ENCODE data around the gene PNPO. TPM values are rescaled to one million over a fixed set of nuclear protein-coding genes. Genes with fewer than 3 reads are reported as not detected.

PNPO gene
- total RNA-seq, 1 donor from 2014 or later = 23.7 TPM

DNA sequence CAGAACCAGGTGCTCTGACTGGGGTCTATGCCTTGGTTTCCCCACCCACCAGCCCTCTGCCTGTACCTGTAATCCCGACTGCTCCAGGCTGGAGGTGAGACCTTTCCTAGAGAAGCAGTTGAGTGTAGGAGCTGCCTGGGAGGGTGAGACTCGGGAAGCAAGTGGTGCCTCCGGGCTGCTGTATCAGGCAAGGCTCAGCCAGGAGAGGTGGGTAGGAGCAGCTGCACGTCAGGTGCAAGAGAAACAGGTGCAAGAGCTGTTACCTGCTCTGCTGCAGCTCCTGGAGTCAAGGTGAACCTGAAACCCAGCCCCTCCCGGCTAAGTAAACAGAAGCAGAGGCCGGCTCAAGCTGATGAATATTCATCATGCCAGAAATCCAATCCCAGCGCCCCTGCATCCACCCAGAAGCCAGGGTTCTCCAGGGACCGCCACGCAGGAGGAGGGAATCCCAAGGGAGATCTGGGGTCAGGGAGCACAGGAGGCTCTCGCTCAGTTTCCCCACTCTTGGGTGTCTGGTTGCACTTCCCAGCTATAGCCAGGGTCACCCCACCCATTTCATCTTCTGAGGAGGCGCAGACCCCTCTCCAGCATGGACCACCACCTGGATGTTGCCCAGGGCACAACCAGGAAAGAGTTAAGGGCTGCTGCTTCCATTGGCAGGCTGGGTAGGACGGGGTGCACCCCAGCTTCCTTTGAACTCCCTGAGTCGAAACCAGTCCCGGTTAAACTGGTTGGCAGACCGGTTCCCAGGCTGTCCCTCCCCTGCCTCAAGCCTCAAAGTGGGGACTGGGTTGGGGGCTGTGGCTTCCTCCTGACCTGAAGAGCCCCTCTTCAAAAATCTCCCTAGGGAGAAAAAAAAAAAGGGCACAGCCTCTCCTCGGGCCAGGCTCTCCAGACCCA is 16.5 kb downstream of the PNPO start, which contains the start of gene PRR15L:
PRR15L (minus strand) TSS at position 293 of the 900 bp plus-strand sequence. CDS start 4,649 bp downstream, outside the sequence.
- peak; percentile 68 for FAIRE-seq
- no peaks in the 10 kb centered on the region for H3K36me3 ChIP-seq (ENCODE audit: control insufficient read depth, insufficient read depth, low read length)
- no peaks in the 10 kb centered on the region for H3K27me3 ChIP-seq (ENCODE audit: control insufficient read depth, insufficient read depth, low read length)
- H3K4me3 ChIP-seq (ENCODE audit: low read depth, low read length) = peak within 1 kb of the TSS; percentile 20
- DNase-seq (ENCODE audit: low read depth) = peak; percentile 38
- TF ChIP-seq, protein P1, sequence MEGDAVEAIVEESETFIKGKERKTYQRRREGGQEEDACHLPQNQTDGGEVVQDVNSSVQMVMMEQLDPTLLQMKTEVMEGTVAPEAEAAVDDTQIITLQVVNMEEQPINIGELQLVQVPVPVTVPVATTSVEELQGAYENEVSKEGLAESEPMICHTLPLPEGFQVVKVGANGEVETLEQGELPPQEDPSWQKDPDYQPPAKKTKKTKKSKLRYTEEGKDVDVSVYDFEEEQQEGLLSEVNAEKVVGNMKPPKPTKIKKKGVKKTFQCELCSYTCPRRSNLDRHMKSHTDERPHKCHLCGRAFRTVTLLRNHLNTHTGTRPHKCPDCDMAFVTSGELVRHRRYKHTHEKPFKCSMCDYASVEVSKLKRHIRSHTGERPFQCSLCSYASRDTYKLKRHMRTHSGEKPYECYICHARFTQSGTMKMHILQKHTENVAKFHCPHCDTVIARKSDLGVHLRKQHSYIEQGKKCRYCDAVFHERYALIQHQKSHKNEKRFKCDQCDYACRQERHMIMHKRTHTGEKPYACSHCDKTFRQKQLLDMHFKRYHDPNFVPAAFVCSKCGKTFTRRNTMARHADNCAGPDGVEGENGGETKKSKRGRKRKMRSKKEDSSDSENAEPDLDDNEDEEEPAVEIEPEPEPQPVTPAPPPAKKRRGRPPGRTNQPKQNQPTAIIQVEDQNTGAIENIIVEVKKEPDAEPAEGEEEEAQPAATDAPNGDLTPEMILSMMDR (IDR thresholded peaks at IDR 0.05; ENCODE audit: insufficient read depth, low read length, severe bottlenecking) = no peak

DNA sequence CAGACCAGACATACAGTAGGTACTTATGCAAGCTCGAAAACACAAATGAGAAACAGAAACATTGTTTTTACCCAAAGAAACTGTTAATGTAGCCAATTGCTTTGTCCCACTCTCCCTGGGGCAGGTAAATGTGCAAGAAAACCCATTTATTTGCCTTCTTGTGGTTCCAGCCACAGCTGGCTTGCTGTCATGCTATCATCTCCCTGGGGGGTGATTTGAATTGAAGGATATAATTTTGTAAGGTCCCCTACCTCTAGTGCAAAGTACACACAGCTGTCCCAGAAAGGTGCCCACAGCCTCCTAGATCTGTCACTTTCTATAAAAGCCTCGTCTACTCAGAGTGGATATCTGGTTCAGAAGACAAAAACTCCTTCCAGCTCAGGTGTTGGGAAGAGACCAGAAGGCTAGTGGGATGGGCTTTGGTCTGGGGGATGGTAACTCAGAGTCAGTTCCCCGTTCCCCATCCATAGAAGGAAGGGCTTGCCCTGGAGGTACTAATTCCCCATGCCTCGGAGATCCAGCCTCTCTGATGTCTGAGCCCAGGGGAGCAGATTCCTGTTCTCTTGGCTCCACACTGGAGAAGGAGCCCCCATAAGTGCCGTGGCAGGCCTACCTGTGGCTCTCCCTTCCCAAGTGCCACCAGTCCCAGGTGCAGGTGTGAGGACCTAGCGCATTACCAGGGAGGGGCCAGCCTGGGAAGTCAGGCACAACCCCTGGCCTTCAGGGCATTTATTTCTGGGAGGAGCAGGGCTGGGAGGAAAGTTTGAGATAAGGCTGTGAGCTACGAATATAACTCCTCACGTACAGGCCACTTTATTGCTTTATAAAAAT is 18.7 kb downstream of the PNPO start:
- FAIRE-seq (no peak), DNase-seq (ENCODE audit: low read depth) (no peak)
- TF ChIP-seq, protein P1 (IDR thresholded peaks at IDR 0.05; ENCODE audit: insufficient read depth, low read length, severe bottlenecking) = no peak
- Histone ChIP-seq H3K4me3 (ENCODE audit: low read depth, low read length) (no peak overlapping the region), H3K36me3 (ENCODE audit: control insufficient read depth, insufficient read depth, low read length) (no peaks in the 10 kb centered on the region), H3K27me3 (ENCODE audit: control insufficient read depth, insufficient read depth, low read length) (no peaks in the 10 kb centered on the region)

DNA sequence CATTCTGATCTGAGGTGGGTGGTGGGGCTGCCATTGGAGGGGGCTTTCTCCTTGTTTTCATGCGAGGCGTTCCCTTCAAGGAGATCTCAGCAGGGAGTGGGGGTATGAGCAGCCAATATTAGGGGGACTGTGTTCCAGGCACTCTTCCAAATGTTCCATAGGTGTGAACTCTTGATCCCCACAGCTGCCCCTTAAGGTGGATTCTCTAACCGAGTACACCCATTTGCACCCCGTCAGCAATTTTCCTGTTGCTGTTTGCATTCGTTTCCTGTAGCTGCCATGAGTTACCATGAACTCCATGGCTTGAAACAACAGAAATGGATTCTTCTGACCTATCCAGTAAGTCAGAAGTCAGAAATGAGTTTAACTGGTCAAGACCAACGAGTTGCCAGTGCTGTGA is 20.0 kb downstream of the PNPO start:
- FAIRE-seq (peak; percentile 55), DNase-seq (ENCODE audit: low read depth) (no peak)
- Histone ChIP-seq H3K36me3 (ENCODE audit: control insufficient read depth, insufficient read depth, low read length) (no peaks in the 10 kb centered on the region), H3K4me3 (ENCODE audit: low read depth, low read length) (no peak overlapping the region), H3K27me3 (ENCODE audit: control insufficient read depth, insufficient read depth, low read length) (no peaks in the 10 kb centered on the region)
- TF ChIP-seq, protein P1 (IDR thresholded peaks at IDR 0.05; ENCODE audit: insufficient read depth, low read length, severe bottlenecking) = no peak

DNA sequence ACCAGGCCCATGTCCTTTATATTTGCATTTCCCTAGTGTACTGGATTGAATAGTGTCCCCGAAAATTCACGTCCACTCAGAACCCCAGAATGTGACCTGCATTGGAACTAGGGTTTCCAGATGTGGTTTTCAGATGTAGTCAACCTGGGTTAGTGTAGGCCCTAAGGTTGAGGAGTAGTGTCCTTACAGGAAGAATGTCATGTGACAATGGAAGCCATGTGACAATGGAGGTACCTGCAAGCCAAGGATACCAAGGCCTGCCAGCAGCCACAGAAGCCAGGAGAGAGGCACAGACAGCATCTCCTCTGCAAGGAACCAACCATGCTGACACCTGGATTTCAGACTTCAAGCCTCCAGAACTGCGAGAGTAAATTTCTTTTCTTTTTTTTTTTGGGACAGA is 21.5 kb downstream of the PNPO start:
- H3K27me3 ChIP-seq (ENCODE audit: control insufficient read depth, insufficient read depth, low read length) = no peaks in the 10 kb centered on the region
- H3K4me3 ChIP-seq (ENCODE audit: low read depth, low read length) = no peak overlapping the region
- DNase-seq (ENCODE audit: low read depth) (no peak), FAIRE-seq (no peak)
- no peaks in the 10 kb centered on the region for H3K36me3 ChIP-seq (ENCODE audit: control insufficient read depth, insufficient read depth, low read length)
- TF ChIP-seq, protein P1 (IDR thresholded peaks at IDR 0.05; ENCODE audit: insufficient read depth, low read length, severe bottlenecking) = no peak

DNA sequence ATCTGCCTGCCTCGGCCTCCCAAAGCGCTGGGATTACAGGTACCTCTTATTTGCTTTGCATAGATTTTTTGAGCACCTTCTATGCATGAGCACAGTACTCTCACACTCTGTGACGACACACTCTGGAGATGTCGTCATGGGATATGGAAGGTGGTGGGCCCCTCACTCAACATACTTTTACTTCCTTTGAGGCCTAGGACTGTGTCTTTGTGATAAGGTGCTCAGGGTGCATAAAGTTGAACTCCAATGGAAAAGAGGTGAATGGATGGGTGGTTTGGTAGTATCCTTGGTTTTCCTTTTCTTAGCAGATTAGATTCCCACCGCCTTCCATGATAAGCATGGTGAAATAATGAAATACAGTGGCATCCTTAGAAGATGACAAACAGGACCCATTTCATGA is 23.5 kb downstream of the PNPO start:
- FAIRE-seq = no peak
- Histone ChIP-seq H3K4me3 (ENCODE audit: low read depth, low read length) (no peak overlapping the region), H3K36me3 (ENCODE audit: control insufficient read depth, insufficient read depth, low read length) (no peaks in the 10 kb centered on the region), H3K27me3 (ENCODE audit: control insufficient read depth, insufficient read depth, low read length) (no peaks in the 10 kb centered on the region)
- no peak for DNase-seq (ENCODE audit: low read depth)
- TF ChIP-seq, protein P1 (IDR thresholded peaks at IDR 0.05; ENCODE audit: insufficient read depth, low read length, severe bottlenecking) = no peak
